IPS DF 19.7 (cell line): Measurements from ENCODE around the gene ADARB2.

Experiments used
- DNase-seq: peaks from one replicate; pipeline ENCODE4 v3.0.0-alpha.2; 2013; ENCODE audit warnings: low read depth, low spot score

The ADARB2 gene

DNA sequence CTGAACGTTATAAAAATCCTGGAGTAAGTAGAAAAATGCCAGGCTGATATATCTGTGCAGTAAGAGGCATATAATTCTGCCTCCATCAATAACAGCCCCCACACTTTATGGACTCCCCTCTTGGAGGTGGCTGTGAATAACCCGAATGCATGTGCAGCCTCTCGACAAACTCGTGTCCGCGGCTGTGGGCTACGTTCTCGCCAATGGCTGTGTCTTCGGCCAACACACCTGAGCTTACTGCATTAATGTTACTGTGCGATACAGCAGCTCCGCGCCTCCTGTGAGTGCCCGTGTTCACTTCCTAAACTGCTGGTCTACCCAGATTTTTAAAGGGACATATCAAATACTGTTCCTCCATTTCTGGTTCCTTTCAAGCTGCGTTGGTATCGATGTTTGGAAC lies 209.4 kb downstream of the ADARB2 start:
- no peak for DNase-seq

- DNase-seq: no peak
Observed at GRCh38 chr10:1526436-1527055, 210.8 kb downstream of the ADARB2 start.

DNA sequence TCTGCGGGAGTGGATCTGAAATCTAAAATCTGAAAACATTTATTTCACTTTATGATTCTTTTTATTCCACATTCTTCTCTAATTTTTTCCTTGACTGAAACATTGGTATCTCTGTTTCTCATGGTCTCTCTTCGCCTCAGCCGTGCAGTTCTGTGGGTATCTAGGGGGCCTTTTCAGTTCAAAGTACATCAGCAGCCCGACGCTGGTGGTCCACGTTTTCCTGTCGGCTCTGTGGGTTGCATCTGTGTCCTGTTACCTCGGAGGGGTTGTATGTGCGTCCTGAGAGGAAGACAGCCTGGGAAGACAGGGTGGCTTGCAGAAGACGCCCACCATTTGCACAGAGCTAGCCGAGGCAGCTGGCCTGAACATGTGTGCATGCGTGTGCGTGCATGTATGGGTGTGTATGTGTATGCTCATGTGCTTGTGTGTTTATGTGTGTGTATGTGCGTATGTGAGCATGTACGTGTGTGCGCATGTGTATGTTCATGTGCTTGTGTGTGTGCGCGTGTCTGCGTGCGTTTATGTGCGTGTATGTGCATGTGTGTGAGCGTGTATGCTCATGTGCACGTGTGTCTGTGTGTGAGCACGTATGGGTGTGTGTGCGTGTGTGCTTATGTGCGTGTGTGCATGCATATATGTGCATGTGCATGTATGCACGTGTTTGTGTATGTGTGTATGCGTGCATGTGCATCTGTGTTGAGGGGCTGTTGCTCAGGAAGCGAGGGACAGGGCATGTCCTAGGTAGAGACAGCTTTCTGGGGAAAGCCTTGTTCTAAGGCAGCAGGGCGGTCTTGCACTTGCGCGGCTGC lies 211.8 kb downstream of the ADARB2 start:
- no peak for DNase-seq

DNA sequence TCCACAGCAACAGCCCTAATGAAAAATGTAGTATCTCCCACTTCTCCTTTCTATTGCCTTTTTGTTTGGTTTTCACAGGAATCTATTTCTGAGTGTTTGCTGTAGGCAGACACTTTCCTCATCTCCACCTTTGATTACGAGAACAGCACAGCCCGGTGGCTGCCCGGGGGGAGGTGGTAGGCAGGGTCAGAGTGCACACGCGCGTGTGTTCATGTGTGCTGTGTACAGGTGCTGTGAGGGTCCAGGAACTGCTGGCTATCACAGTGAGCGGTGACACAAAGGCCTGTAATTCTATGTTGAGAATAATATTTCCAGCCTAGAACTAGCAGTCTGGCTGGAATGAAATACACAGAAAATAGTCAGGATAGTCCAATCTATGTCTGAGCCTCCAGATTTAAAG lies 212.8 kb downstream of the ADARB2 start:
- no peak for DNase-seq

DNA sequence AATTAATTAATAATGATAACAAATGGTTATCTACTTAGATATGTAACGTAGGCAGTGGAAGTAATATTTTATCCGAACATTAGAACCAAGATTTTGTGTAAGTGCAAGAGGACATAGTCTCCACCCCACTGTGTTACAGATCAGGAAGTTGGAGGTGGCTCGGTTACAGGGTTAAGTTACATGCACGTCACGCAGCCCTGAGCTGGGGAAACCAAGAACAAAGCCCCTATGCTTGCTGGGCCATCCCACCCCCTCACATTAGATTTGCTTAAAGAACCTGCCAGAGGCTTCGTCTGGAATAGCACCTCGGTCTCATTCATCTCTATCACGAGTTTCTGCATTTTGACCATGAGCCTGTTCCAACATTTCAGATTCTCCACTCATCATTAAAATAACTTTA lies 214.1 kb downstream of the ADARB2 start:
- no peak for DNase-seq

DNA sequence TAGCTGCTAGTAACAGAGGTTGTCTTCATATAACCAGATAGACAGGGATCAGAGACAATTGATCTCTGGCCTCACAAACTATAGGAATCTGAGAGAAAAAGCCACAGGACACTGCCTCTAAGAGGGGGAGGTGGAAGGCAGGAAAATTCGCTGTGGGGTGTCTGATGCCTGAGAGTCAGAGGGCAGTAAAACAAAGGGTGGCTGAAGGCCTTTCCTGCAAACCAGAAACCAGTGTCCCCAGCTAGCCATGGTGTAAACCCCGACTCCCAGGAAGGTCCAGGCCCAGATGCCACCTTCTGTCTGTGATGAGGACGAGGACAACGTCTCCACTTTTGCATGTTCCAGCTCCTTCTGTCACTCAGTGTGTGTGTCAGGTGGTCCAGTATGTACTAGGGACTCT lies 215.1 kb downstream of the ADARB2 start:
- DNase-seq: no peak

- DNase-seq: no peak
Observed at GRCh38 chr10:1521741-1522140, 215.6 kb downstream of the ADARB2 start.

DNA sequence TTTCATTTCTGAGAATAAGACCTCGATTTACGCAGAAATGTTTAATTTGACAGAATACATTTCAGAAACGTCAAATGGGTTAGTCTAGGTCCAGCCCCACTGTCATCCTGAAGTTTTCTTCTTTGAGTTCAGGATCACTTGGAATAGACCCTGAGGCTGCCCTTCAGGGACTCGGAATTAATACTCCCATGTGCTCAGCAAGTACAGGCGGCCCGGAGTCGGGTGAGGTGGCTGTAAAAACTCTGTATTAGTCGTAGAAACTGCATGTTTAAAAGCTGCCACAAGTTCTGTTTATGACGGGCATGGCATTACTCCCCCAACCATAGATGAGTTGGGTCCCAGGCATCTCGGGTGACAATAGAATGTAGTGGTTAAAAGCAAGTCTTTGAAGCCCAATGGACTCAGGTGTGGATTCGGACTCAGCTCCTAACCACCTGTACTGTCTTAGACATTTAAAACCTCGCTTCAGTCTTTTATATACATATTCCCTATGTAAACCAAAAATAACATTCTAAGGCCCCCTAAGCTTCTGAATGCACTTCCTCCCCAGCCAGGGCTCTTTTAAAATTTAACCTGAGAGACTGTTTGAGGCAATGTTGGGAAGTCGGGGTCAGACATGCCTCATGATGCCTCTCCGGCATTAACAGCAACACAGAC lies 216.3 kb downstream of the ADARB2 start:
- DNase-seq: no peak

GRCh38 chr10:1519391-1519790 lies 217.9 kb downstream of the ADARB2 start:
- no peak for DNase-seq

DNA sequence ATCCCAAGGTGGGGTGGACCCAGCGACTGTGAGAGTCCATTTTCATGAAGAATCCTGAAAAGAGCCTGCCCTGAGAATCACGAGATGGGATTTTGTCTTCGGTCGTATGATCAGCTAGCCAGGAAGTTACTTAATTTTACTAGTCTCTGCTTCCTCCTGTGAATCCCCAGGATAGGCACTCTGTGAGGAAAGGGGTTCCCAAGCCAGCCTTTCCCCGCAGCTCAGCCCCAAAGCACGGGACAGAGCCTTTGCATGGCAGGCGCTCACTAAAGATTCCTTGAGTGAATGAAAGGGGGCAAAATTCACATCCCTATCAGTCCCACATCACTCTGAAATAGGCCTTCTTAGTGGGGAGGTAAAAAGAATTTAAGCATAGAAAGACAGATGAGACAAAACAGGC lies 219.6 kb downstream of the ADARB2 start:
- DNase-seq: no peak

DNA sequence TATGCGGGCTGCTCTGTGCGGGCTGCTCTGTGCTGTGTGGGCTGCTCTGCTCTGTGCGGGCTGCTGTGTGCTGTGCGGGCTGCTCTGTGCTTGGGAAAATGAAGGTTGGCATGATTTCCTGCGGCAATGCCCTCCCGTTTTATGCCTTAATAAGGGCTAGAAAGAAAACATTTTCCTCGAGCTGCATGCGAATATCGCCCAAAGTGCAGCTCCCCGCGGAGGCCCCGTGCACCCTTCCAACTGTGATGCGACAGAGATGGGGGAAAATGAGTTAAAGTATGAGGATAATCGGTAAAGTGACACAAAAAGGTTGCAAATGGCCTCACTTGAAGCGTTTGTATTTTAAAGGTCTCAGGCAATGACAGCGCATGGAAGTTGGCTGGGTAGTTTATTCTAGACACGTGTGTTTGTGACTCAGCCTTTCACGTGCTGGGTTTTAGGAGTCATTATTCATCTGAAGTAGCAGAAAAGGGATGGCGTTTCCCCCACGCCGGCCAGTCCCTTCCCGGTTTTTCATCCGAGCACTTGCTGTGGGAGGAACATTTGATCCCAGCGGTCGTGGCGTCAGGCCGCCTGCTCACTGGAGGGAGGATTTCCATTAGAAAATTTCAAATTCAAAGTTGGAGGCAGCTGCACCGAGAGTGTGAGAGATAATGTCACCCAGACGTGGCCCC lies 220.7 kb downstream of the ADARB2 start:
- no peak for DNase-seq

DNA sequence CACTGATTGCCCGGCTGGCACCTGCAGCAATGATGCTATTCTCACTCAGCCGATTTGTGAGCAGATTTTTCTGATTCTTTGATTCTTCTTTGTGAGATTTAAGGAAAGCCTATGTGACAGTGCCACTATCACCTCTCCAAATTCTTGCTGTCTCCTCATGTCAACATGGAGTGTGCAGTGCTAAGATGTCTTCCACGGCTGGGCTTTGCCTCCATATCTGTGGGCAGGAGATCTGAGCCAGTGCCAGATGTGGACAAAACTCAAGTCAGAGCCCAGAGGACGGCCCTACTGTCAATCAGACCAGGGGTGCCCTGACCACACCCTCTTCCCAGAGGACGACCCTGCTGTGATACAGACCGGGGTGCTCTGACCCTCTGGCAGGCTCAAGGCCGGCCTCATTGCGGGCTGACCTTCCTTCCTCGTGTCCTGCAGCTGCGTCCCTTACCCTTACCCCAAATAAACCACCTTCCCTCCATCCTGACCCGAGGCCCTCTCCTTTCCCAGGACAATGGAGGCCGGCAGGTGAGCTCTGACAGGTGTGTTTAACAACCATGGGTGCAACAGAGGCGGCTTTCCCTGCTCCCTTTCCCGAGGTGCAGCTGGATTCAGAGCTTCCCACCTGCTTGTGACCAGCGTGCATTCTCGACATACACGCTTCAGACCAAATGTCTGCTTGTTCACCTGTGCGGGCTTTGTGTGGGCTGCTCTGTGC lies 221.4 kb downstream of the ADARB2 start:
- DNase-seq: no peak

GRCh38 chr10:1515121-1515779 lies 222.1 kb downstream of the ADARB2 start:
- DNase-seq: no peak

GRCh38 chr10:1514681-1515080 lies 222.6 kb downstream of the ADARB2 start:
- no peak for DNase-seq

DNA sequence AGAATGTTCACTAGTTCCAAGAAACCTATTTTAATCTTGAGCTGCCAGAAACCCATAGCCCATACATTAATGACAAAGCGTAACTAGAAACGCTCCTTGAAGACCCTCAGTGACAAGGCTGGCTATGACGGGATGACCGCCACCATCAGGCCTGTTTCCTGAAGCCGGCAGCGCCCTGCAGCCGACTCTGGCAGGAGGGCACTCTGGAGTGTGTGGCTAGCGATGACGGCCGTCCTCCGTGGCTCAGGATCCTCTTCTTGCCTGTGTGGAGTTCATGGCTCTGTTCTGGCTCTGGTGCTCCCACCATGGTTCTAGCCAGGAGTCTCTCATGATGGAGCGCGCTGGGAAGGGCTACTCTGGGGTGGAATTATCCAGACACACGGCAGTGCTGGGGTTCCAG lies 224.1 kb downstream of the ADARB2 start:
- DNase-seq: no peak

- no peak for DNase-seq
Observed at GRCh38 chr10:1509011-1509530, 228.3 kb downstream of the ADARB2 start.

GRCh38 chr10:1508096-1508495 lies 229.2 kb downstream of the ADARB2 start:
- DNase-seq: no peak

DNA sequence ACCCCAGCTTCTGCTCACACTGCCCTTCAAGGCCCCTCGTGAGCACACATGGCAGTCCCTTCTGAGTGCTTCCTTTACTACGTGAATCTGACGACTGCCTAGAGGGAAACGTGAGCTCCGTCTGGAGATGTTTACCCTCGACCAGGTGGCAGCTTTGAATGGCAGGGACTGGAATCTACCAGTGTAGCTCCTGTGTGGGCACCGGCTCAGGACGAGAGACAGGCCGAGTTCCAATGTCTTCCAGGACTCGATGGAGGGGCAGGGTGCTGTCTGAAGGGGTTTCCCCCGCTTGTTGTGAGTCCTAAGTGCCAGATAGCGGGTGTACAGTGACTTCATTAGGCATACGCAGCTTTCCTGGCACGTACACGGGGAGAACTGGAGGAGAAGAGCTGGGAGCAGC lies 229.9 kb downstream of the ADARB2 start:
- DNase-seq: no peak

- DNase-seq: no peak
Observed at GRCh38 chr10:1504940-1505339, 232.4 kb downstream of the ADARB2 start.

GRCh38 chr10:1504286-1504685 lies 233.0 kb downstream of the ADARB2 start:
- no peak for DNase-seq

GRCh38 chr10:1502451-1502850 lies 234.9 kb downstream of the ADARB2 start:
- no peak for DNase-seq
